Stimulated activated CD8-positive, alpha-beta memory T cell treated with anti-CD3 and anti-CD28 coated beads, Interleukin-12 subunit alpha, Interleukin-12 subunit beta, amount 100 ng/mL, for 1 hour (primary cell): Measurements from ENCODE around the gene RNF180.
"Not testable (repeated sequence)": the region's sequence is repeated elsewhere in the genome, so short reads cannot be mapped to it uniquely, and the experiment has no call there.

Experiments
- DNase-seq: peaks from one replicate; pipeline ENCODE4 v3.0.0-alpha.2; 2020; ENCODE audit warnings: low read depth

Gene RNF180

GRCh38 chr5:64285188-64286130, 119.8 kb downstream of the RNF180 start:
- DNase-seq, result no peak

DNA sequence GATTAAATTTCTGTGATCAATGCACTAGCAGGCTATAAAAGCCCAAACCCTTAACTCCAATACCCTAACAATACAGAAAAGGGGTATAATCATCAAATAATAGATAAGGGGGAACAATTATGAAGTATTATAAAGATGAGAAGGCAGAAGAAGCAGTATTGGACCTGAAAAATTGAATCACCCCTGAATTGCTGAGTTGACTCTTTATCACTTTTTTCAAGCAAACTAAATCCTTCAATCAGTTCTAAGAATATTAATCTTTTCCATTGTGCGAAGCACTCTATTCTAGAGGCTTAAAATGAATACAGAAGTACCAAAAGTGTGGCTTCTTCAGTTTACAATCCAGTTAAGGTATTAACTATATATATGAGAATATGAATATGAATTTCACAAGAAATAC, 120.7 kb downstream of the RNF180 start:
- no peak for DNase-seq

GRCh38 chr5:64288496-64288895, 122.9 kb downstream of the RNF180 start:
- not testable (repeated sequence) for DNase-seq

- DNase-seq, result no peak
Observed at GRCh38 chr5:64292611-64293215, 127.1 kb downstream of the RNF180 start.

- no peak for DNase-seq
Observed at GRCh38 chr5:64295101-64295500, 129.5 kb downstream of the RNF180 start.

DNA sequence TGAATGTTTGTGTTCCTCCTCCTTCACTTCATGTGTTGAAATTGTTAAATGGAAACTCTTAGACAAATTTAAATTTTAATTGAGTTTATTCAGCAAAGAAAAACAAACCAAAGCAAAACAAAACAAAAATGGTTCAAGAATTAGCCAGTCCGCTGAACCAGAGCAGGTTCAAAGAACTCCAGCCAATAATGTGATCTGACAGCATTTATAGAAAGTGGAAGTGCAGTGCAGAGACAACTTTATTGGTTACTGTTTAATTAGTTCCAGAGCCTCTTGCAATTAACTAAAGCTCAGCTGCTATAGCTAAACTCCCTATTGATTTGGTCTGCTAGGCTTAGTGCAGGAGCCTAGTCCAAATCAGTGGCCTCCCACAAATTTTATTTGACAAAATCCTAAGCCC, 132.9 kb downstream of the RNF180 start:
- no peak for DNase-seq

- no peak for DNase-seq
Observed at GRCh38 chr5:64299805-64300204, 134.2 kb downstream of the RNF180 start.

GRCh38 chr5:64301566-64301965, 135.9 kb downstream of the RNF180 start:
- DNase-seq, result no peak

DNA sequence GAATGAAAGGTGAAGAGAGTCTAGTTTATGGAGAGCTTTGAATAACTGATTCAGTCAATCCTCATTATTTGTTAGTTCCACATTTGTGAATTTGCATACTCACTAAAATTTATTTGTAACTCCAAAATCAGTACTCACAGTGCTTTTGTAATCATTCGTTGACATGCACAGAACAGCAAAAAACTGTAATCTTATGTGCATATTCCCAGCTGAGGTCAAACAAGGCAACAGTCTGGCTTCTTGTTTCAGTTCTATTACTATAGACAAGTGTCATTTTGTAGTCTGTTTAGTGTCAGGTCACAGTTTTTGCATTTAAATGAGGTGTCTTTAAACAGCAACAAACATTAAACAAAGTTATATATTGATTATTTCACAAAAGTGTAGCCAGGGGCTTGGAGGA, 142.5 kb downstream of the RNF180 start:
- no peak for DNase-seq

DNA sequence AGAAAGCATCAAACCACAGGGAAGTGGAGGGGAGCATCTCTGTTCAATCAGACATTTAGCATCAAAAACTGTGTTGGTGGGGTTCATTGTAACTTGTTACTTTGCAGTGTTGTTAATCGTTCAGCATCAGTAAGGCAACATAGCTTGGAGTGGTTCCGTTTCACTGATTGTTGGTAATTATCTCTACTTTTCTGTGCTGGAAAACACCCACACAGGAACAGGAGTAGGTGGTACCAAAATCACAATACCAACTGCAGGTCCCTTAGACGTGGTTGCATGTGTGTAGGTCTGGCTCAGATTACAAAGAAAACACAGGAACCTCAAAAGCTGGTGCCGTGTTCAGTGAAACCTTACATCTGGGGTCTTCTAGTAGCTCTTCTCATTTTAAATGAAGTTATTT, 146.8 kb downstream of the RNF180 start:
- no peak for DNase-seq

DNA sequence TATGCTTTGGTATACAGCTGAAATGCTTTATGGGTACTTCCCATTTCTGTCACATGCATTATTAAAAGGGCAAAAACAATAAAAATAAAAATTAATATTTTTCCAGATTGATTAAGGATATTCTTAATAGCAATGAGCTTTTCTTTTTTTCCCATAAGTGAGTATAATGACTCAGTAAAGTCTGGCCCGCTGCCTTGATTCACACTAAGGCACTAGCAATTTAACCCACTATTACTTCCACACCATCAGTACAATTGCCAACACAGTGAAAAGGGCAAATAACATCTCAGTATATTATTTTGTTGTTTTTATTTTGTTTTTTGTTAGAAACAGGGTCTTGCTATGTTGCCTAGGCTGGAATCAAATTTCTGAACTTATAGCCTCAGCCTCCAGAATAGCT, 150.1 kb downstream of the RNF180 start:
- DNase-seq, result no peak

DNA sequence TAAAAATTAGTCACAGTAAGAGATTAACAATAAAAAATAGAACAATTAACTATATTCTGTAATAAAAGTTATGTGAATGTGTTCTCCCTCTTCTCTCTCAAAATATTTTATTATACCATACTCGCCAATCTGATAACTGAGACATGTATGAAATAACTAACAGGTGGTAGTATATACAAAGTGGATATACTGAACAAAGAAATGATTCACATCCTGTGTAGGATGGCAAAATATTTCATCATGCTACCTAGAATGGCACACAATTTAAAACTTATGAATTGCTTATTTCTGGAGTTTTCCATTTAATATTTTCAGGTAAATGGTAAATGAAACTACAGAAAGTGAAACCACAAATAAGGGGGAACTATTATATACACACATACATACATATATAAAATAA, 152.5 kb downstream of the RNF180 start:
- no peak for DNase-seq

DNA sequence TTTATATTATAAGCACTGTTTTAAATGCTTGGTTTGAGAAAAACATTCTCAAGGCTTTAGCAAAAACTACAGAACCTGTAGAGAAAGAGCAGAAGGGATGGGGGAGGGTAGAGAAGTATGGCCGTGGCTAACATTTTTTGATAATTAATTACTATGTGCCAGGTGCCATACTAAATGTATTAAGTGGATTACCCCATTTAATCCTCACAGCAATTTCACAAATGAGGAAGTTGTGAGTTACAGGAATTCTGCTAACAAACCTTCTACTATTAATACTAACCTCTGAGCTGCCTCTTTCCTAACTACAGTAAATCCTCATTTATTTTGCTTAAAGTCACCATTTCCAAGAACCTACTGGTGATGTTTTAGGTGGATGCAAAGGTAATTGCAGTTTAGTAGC, 157.9 kb downstream of the RNF180 start:
- no peak for DNase-seq

- DNase-seq, result no peak
Observed at GRCh38 chr5:64330728-64331231, 165.1 kb downstream of the RNF180 start.

DNA sequence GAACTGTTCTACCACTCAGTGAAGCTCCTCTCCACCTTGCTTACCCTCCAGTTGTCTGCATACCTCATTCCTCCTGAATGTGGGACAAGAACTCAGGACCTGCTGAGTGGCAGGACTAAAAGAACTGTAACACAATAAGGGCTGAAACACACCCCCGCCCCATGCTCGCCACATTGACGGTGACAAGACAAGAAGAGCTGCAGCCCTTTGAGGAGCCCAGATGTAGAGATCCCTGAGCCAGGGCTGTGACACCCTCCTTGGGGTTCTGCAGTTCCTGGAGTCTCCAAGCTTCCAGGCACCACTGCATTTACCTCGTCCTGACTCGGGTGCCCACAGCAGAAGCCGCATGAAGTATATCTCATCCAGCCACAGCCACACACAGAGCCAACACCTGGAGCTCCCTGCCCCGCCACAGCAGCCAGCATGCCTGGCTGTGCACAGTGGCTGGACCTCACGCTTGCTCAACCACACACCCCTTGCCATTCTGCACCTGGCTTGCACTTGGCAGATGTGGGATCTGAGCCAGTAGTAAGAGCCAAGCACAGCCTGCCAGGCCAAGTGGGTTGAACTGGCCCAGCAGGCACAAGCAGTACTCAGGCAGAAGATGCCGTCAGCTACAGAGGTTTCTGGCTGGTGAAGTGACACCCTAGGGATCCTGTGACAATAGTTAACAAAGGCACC, 166.1 kb downstream of the RNF180 start:
- no peak for DNase-seq

GRCh38 chr5:64333886-64334285, 168.2 kb downstream of the RNF180 start:
- DNase-seq, result no peak

DNA sequence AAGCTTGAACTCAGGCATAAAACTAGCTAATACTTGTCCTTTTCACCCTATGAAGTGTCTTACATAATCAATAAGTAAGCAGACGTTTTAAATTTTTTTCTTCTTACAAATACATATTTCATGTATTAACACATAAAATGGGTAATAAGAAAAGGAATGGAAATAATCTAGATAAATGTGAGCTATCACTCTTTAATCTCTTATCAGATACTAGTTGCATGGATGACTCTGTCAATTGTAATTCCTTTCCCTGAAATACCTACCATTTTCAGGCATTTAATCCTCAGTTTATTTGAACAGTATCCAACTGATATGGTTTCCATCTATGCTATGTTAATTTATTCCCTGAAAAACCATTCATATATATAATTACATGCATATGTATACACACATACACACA, 174.1 kb downstream of the RNF180 start:
- no peak for DNase-seq

GRCh38 chr5:64340293-64340692, 174.7 kb downstream of the RNF180 start:
- no peak for DNase-seq

DNA sequence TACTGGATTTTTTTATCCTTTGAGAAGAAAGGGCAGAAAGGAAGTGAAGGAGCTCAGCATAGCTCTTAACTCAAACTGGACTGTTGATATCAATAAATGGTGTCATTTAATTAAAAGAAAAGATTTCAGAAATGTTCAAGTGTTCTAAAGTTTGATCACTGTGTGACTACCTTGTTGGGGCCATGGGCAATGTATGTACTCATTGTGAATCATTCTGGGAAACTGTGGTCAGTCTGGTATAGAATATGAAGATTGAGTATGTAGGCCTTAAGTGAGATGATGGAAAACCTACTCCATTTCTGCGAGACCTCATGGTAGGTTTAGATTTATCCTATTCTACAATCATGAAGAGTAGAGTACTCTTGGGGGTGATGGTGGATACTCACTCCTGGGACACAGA, 175.7 kb downstream of the RNF180 start:
- DNase-seq, result no peak

- no peak for DNase-seq
Observed at GRCh38 chr5:64344501-64344900, 178.9 kb downstream of the RNF180 start.

DNA sequence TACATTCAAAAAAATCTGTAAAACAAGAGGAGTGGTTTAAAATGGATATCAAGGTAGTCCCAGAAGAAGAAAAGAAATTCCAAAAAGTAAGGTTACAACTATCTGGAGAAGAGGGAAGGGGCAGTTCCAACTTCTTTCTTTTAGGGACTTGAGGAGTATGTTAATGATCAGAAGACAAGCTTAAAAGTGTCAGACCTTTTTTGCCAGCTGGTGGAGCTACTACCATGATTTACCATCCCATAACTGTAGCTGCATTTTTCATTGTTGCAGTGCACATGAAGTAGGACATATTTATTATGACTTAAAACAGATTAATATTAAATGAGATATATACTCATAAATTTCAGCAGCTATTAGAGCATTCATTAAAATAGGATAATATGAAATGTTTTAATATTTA, 181.7 kb downstream of the RNF180 start:
- no peak for DNase-seq

GRCh38 chr5:64364426-64364825, 198.8 kb downstream of the RNF180 start:
- no peak for DNase-seq

DNA sequence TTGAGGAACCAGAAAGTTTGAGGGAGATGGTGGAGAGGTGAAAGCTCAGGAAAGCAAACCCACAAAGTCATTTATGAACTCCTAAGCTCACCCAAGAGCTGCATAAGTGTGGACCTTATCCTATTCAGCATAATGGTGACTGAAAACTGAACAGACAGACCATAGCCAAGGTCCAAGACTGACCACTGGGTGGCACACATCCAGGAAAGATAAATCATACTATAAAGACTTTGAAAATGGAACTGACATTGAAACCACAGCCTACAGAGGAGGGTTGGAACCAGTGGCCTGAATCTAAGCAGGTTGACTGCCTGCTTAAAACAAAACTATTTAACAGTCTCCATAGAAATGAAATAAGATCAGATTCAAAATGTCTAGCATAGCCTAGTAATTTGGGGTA, 219.1 kb downstream of the RNF180 start:
- no peak for DNase-seq
